Psoas muscle (tissue), 8 donors: ENCODE results near the gene MCOLN1. TPM values are rescaled to one million over a fixed set of nuclear protein-coding genes. Genes with fewer than 3 reads are reported as not detected.

Experiments
- ATAC-seq, 4 donors: fragments of 200-7000 bp; cut with Tn5 transposase; one replicate each; pipeline ENCODE4 v1.9.1; 2020; ENCODE audit warnings: moderate library complexity in 3 of 4, mild to moderate bottlenecking in 2 of 4
- DNase-seq, 2 donors: peaks; one replicate each; pipeline ENCODE4 v3.0.0-alpha.2; 2020
- H3K27ac ChIP-seq: fragments of 200-600 bp; one replicate; pipeline ENCODE4 v1.8.0; 2022
- H3K27me3 ChIP-seq, 3 donors: fragments of 200-600 bp in 1 of 3; one replicate each; pipeline versions ENCODE4 v1.6.1 to v1.8.0; 2013 to 2022; ENCODE audit warnings: low read length in 2 of 3, mild to moderate bottlenecking in 2 of 3, moderate library complexity in 1 of 3; ENCODE audit not compliant: insufficient read depth in 3 of 3
- H3K36me3 ChIP-seq, 2 donors: fragments of 200-600 bp in 1 of 2; one replicate each; pipeline versions ENCODE4 v1.6.1 to v1.8.0; 2013 to 2022; ENCODE audit warnings: low read depth in 1 of 2, mild to moderate bottlenecking in 1 of 2, moderate library complexity in 1 of 2; ENCODE audit not compliant: insufficient read depth in 1 of 2
- H3K4me1 ChIP-seq: fragments of 200-600 bp; one replicate; pipeline ENCODE4 v1.8.0; 2022
- H3K4me3 ChIP-seq: fragments of 200-600 bp; one replicate; pipeline ENCODE4 v1.8.0; 2022; ENCODE audit warnings: mild to moderate bottlenecking
- H3K9me3 ChIP-seq: fragments of 200-600 bp; one replicate; pipeline ENCODE4 v1.8.0; 2022
- WGBS, 3 donors: extraction: QIAGEN DNeasy Blood & Tissue Kit; methylation state at CpG; one replicate each; pipeline versions ENCODE4 v1.1.6 to v1.1.7; 2013; 5-methylcytosine and 5-hydroxymethylcytosine counted together
- intact Hi-C, 2 donors: fragments of 100-400 bp; cut with DNase I; formaldehyde crosslinking; loops; one replicate each; pipeline versions ENCODE4 v1.11.0 to v1.14.2; 2022
- polyA plus RNA-seq, 3 donors: library from polyadenylated mRNA; stranded (reverse); fragments of 200-250 nt; gene quantifications; one replicate each; pipeline ENCODE4 v1.2.3, GENCODE V29; 2013
- total RNA-seq, 4 donors: library from RNA; stranded (reverse); fragmentation: NEBNext Ultra II Directional in 2 of 4; extraction: Animal tissue kit (Norgen Biotek cat#: 25700) in 2 of 4; gene quantifications; one replicate each; pipeline versions ENCODE4 v1.2.1 to v1.2.4, GENCODE V29; 2021 to 2023
- TF ChIP-seq, protein P1 (sequence below): fragments of 200-600 bp; IDR thresholded peaks from one replicate; pipeline ENCODE4 v1.8.0; 2022; ENCODE audit warnings: antibody characterized with exemption
- donor health status: healthy with polysubstance abuse.
- donor health status: DM: no; HTN: no; CAD: no; lungs with moderate emphysema.
- donor health status: Bipolar disorder and iron deficiency.
- donor health status: healthy.
- donor health status: DM: yes; HTN: yes; CAD: no.
- donor health status: DM: no; HTN: no; CAD: no.
- donor health status: DM: no; HTN: no; CAD: no.
- donor health status: DM: yes; HTN: yes; CAD: no.

Gene MCOLN1
- total and polyA plus RNA-seq, 7 donors = 15.4 to 28.6 (median 17.8) TPM

DNA sequence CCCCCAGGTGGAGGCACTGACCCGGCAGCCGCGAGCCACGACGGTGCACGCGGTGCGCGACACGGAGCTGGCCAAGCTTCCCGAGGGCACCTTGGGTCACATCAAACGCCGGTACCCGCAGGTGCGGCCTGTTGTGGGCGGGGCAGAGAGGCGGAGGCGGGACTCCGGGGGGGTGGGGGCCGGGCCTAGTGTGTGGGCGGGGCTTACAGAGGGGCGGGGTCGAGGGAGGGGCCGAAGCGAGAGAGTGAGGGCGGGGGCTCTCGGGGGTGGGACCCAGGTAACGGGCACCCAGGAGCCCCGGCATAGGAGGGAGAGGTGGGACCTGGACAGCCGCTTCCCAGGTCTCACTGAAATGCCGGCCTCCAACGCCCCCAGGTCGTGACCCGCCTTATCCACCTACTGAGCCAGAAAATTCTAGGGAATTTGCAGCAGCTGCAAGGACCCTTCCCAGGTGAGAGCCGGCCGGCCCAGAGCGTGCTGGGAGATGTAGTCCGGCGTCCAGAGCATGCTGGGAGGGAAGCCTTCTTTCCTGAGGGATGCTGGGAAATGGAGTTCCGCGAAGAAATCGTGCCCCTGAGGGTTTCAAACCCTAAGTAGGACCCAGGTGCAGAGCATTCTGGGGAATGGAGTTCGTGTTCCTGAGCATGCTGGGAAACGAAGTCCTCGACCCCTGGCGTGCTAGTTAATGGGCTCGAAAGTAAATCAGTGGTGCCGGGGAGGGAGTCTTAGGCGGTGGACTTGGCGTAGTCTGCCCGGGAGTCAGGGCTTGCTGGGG, 28.8 kb downstream of the MCOLN1 start:
- ATAC-seq = peak; percentile 92 to 99 (median 98)
- intact Hi-C loops = no loop called here

DNA sequence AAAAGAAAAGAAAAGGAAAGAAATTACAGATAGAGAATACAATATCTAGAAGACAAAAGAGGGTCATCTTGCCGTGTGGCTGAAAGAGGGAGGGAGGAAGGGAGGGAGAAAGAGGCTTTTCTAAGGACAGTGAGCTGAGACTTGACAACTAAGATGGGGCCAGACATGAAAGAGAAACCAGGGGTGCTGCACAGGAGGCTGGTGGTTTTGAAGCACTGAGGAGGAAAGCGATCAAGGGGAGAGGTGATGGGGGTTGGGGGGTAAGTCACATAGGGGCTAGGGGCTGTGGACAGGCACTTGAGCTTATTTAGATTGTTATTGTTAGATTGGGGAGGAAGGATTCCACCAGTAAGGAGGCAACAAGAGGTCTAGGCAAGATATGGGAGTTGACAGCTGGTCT, 30.4 kb downstream of the MCOLN1 start:
- no peak overlapping the region for H3K4me3 ChIP-seq
- no peaks in the 10 kb centered on the region for H3K9me3 ChIP-seq
- DNase-seq (no peak), ATAC-seq (no peak)
- H3K36me3 ChIP-seq = peaks cover 2 to 52% of the 10 kb centered on the region in 2 donors
- 72 to 97% (median 92%) methylated on average over 2 of the region's 2 CpGs for WGBS, 3 donors
- intact Hi-C loops = no loop called here
- H3K27ac ChIP-seq = no peak overlapping the region
- no peaks in the 10 kb centered on the region for H3K4me1 ChIP-seq
- TF ChIP-seq, protein P1, sequence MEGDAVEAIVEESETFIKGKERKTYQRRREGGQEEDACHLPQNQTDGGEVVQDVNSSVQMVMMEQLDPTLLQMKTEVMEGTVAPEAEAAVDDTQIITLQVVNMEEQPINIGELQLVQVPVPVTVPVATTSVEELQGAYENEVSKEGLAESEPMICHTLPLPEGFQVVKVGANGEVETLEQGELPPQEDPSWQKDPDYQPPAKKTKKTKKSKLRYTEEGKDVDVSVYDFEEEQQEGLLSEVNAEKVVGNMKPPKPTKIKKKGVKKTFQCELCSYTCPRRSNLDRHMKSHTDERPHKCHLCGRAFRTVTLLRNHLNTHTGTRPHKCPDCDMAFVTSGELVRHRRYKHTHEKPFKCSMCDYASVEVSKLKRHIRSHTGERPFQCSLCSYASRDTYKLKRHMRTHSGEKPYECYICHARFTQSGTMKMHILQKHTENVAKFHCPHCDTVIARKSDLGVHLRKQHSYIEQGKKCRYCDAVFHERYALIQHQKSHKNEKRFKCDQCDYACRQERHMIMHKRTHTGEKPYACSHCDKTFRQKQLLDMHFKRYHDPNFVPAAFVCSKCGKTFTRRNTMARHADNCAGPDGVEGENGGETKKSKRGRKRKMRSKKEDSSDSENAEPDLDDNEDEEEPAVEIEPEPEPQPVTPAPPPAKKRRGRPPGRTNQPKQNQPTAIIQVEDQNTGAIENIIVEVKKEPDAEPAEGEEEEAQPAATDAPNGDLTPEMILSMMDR = no peak
- no peaks in the 10 kb centered on the region for H3K27me3 ChIP-seq

More for the DNA sequence above, 28.8 kb downstream of the MCOLN1 start:
- WGBS, 3 donors = 24 to 34% (median 29%) methylated on average over 32 to 51 of the region's 51 CpGs
- Histone ChIP-seq H3K27me3 (no peaks in the 10 kb centered on the region), H3K27ac (no peak overlapping the region), H3K4me3 (peak overlapping the region; percentile 60), H3K9me3 (no peaks in the 10 kb centered on the region), H3K36me3 (peaks cover 2 to 42% of the 10 kb centered on the region in 2 donors), H3K4me1 (no peaks in the 10 kb centered on the region)
- DNase-seq = peak; percentile 65 to 90
- TF ChIP-seq, protein P1 = no peak

DNA sequence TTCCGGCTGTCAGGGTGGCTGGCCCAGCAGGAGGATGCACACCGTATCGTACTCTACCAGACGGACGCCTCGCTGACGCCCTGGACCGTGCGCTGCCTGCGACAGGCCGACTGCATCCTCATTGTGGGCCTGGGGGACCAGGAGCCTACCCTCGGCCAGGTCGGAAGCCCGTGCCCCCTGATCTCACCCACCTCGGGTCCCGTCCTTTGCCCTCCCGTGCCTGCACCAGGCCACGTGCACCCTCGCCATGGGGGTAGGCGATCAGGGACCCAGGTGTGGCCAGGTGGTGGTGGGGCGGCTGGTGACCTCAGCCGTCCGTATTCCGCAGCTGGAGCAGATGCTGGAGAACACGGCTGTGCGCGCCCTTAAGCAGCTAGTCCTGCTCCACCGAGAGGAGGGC, 32.1 kb downstream of the MCOLN1 start:
- peaks cover 5 to 69% of the 10 kb centered on the region in 2 donors for H3K36me3 ChIP-seq
- no peak overlapping the region for H3K4me3 ChIP-seq
- H3K9me3 ChIP-seq = no peaks in the 10 kb centered on the region
- WGBS, 3 donors = 86 to 88% (median 88%) methylated on average over 28 of the region's 28 CpGs
- no peak for ATAC-seq
- intact Hi-C loops = no loop called here
- TF ChIP-seq, protein P1 = no peak
- H3K27ac ChIP-seq = no peak overlapping the region
- no peaks in the 10 kb centered on the region for H3K4me1 ChIP-seq
- no peaks in the 10 kb centered on the region for H3K27me3 ChIP-seq
- DNase-seq = no peak

- 75 to 76% (median 76%) methylated on average over 54 to 62 of the region's 62 CpGs for WGBS, 3 donors
- Histone ChIP-seq H3K4me3 (no peak overlapping the region), H3K27me3 (no peaks in the 10 kb centered on the region), H3K36me3 (peaks cover 5 to 72% of the 10 kb centered on the region in 2 donors), H3K9me3 (no peaks in the 10 kb centered on the region), H3K4me1 (no peaks in the 10 kb centered on the region), H3K27ac (no peak overlapping the region)
- TF ChIP-seq, protein P1 = no peak
- ATAC-seq = no peak
- peak in 1 of 2 donors; percentile 53 for DNase-seq
- intact Hi-C loops = no loop called here
Measured at GRCh38 chr19:7554990-7555864, 32.8 kb downstream of the MCOLN1 start.
